Large intestine (tissue), 3 donors: ENCODE results near the gene KRTAP27-1. TPM values are rescaled to one million over a fixed set of nuclear protein-coding genes. Genes with fewer than 3 reads are reported as not detected.

Experiments
- DNase-seq, 2 donors: peaks; one replicate each; pipeline versions ENCODE4 v3.0.0 to v3.0.0-alpha.2; 2013
- H3K27ac ChIP-seq: one replicate; pipeline ENCODE4 v1.5.1; 2013; ENCODE audit warnings: low read length
- H3K27me3 ChIP-seq: 2 replicates; pipeline ENCODE4 v1.6.1; 2013; ENCODE audit warnings: low read length; ENCODE audit not compliant: control insufficient read depth, insufficient read depth
- H3K36me3 ChIP-seq: 2 replicates; pipeline ENCODE4 v1.6.1; 2013; ENCODE audit warnings: low read length; ENCODE audit not compliant: control insufficient read depth, insufficient read depth
- H3K4me1 ChIP-seq: one replicate; pipeline ENCODE4 v1.6.1; 2013; ENCODE audit warnings: low read length; ENCODE audit not compliant: control insufficient read depth, insufficient read depth
- H3K4me3 ChIP-seq: one replicate; pipeline ENCODE4 v1.5.1; 2013; ENCODE audit warnings: low read length
- H3K9me3 ChIP-seq: one replicate; pipeline ENCODE4 v1.6.1; 2013; ENCODE audit warnings: mild to moderate bottlenecking, low read depth, low read length, moderate library complexity; ENCODE audit not compliant: control insufficient read depth
- WGBS: methylation state at CpG from one replicate; pipeline ENCODE4 v1.1.5; 2013; ENCODE audit warnings: low lambda C conversion rate; ENCODE audit not compliant: insufficient coverage; 5-methylcytosine and 5-hydroxymethylcytosine counted together
- polyA plus RNA-seq: library from polyadenylated mRNA; unstranded; fragments of 120-200 nt; gene quantifications from one replicate; pipeline ENCODE4 v1.2.1, GENCODE V29; 2013

Gene KRTAP27-1
- polyA plus RNA-seq, 1 donor: not detected

DNA sequence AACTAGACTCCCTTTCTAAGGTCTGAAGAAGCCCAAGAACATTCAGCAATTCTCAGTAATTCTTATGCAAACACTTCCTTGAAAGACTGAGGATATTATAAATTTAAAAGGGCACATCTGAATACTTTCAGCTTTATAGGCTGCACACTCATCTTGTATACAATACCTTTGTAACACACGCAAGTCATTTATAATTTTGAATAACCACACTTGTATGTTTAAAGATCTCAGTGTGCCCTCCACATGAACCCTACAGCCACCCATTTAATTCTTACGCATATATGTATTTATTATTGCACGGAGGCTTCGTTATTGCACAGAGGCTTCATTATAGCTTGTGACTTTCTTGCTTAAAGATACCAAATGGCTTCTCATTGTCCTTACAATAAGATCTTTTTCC, 1.2 kb upstream of the KRTAP27-1 start:
- no peaks in the 10 kb centered on the region for H3K27me3 ChIP-seq
- H3K4me1 ChIP-seq: no peaks in the 10 kb centered on the region
- no peak overlapping the region for H3K4me3 ChIP-seq
- H3K36me3 ChIP-seq: no peaks in the 10 kb centered on the region
- no peak for DNase-seq
- no CpG with 5 or more reads among the region's 4 CpGs for WGBS
- H3K9me3 ChIP-seq: no peaks in the 10 kb centered on the region
- H3K27ac ChIP-seq: no peak overlapping the region

DNA sequence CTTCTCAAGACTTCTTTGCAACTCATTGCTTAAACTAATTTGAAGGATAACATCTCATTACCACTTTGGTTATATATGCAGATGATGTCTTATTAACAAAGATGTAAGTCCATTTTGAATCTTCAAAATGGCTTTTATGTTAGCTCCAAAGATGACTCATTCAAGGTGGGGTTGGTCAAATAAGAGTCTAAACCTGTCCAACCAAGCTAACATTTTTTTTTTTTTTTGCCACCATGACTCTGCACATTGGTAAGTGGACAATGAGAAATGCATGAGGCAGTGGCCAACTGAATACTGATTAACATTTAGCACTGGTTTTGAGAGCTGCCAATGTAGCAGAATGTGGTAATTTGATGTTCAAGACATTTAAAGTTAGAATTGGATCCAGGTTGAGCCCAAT, 278 bp upstream of the KRTAP27-1 start:
- Histone ChIP-seq H3K27me3 (no peaks in the 10 kb centered on the region), H3K9me3 (no peaks in the 10 kb centered on the region), H3K27ac (no peak overlapping the region), H3K4me1 (no peaks in the 10 kb centered on the region), H3K36me3 (no peaks in the 10 kb centered on the region), H3K4me3 (no peak overlapping the region)
- DNase-seq: no peak

DNA sequence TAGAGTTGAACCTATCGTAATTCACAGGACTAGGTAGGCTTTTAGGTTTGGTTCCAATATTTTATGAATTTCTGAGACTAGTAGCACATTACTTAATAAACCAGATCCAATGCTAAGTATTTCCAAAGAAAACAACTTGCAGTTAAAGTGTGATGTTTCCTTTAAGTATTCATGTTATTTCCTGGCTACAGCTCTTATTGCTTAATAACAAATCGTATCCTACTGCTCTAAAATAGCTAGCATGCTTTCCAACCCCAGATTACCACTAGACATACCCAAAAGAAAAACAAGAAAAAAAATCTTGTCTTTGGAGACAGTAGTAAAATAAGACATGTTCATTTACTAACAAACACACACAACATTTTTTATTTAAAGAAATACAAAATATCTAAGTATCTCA, 898 bp downstream of the KRTAP27-1 start:
- DNase-seq: no peak
- H3K4me3 ChIP-seq: no peak overlapping the region
- H3K36me3 ChIP-seq: no peaks in the 10 kb centered on the region
- 86% methylated on average over 1 of the region's 2 CpGs for WGBS
- no peaks in the 10 kb centered on the region for H3K9me3 ChIP-seq
- H3K27me3 ChIP-seq: no peaks in the 10 kb centered on the region
- H3K4me1 ChIP-seq: no peaks in the 10 kb centered on the region
- no peak overlapping the region for H3K27ac ChIP-seq

DNA sequence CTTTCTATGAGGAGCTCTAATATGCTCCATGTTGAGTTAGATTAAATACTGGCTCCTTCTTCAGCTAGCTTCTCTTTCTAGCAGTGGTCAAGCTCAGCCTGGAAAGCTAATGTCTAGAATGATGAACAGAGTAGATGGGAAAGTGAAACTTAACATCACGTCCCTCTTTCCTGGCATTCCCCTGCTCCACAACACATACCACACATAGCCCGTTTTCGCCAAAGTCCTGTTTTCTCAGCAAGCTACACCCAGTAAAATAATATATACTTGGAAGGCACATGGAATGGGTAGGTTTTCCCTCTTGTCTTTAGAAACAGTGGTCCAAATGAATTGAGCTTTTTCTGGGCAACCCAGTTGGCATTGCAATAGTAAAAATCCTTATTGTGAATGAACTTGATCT, 3.8 kb downstream of the KRTAP27-1 start:
- H3K4me1 ChIP-seq: no peaks in the 10 kb centered on the region
- WGBS: no CpG with 5 or more reads among the region's 3 CpGs
- no peaks in the 10 kb centered on the region for H3K27me3 ChIP-seq
- DNase-seq: no peak
- no peak overlapping the region for H3K4me3 ChIP-seq
- no peak overlapping the region for H3K27ac ChIP-seq
- H3K9me3 ChIP-seq: no peaks in the 10 kb centered on the region
- no peaks in the 10 kb centered on the region for H3K36me3 ChIP-seq

DNA sequence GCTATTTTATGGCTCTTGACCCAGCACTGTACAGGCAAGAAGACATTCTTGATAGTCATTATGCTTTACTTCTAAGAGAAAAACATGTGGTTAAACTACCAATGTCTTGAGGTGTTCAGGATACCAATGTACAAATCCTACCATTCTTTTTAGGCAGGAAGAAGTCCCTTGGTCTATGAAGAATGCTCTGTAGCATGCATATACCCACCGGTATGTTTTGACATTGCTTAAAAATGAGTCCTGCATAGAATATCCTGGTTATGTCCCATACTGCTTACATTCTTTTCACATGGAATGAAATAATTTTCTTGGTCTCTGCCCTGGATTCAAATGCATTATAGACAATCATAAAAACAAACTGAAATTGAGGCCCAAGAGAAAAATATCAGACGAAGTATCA, 4.8 kb downstream of the KRTAP27-1 start:
- no peak for DNase-seq
- WGBS: 100% methylated on average over 1 of the region's 2 CpGs
- H3K9me3 ChIP-seq: no peaks in the 10 kb centered on the region
- H3K36me3 ChIP-seq: no peaks in the 10 kb centered on the region
- no peaks in the 10 kb centered on the region for H3K27me3 ChIP-seq
- H3K4me1 ChIP-seq: no peaks in the 10 kb centered on the region
- H3K4me3 ChIP-seq: no peak overlapping the region
- no peak overlapping the region for H3K27ac ChIP-seq

DNA sequence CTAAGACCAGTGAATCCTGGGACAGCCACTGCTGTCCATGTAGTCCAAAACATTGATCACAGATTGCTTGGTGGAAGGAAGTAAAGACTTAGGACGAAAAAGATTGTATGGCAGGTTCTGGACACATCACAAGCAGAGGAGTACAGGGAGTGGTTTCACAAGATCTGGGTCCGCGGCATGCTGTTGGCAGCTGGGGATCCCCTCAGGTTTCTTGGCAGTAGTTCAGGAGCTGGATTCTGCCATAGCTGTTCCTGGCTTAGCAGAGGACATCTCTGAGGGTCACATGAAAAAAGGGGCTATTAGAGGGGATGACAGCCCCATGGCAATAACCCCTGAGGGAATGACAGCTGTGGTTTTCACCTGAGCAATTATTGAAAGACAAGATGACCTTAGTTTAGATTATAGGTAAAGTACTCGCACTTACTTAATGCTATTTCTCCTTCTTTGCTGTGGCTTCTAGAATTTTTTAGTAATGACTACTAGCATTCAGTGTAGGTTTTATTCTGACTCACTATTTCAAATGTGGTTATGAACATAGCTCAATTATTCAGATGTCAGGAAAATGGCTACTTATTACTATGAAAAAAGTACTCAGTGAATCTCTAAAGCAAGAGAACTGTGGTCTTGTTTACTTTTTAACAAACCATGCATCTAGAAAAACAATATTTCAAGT, 8.2 kb downstream of the KRTAP27-1 start:
- WGBS: 100% methylated on average over 1 of the region's 4 CpGs
- H3K4me3 ChIP-seq: no peak overlapping the region

DNA sequence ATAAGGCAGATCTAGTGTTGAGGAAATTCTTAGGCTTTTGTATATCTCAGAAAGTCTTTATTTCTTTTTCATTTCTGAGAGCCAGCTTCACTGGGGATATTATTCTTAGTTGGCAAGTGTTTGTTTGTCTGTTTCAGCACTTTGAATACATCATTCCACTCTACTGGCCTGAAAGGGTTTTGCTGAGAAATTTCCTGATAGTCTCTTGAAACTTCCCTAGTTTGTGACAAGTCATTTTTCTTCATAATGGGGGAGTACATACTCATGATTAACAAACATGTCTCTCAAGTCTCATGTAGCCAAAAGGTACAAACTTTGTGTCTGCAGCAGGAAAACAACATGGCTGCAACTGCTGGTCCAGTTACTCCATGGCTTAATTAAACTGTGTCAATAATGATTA, 11.1 kb downstream of the KRTAP27-1 start:
- H3K36me3 ChIP-seq: no peaks in the 10 kb centered on the region
- no peaks in the 10 kb centered on the region for H3K4me1 ChIP-seq
- DNase-seq: no peak
- no peaks in the 10 kb centered on the region for H3K27me3 ChIP-seq
- H3K9me3 ChIP-seq: no peaks in the 10 kb centered on the region
- H3K27ac ChIP-seq: no peak overlapping the region
- H3K4me3 ChIP-seq: no peak overlapping the region

More for the DNA sequence above, 8.2 kb downstream of the KRTAP27-1 start:
- no peaks in the 10 kb centered on the region for H3K27me3 ChIP-seq
- DNase-seq: no peak
- H3K4me1 ChIP-seq: no peaks in the 10 kb centered on the region
- no peak overlapping the region for H3K27ac ChIP-seq
- H3K36me3 ChIP-seq: no peaks in the 10 kb centered on the region
- no peaks in the 10 kb centered on the region for H3K9me3 ChIP-seq

DNA sequence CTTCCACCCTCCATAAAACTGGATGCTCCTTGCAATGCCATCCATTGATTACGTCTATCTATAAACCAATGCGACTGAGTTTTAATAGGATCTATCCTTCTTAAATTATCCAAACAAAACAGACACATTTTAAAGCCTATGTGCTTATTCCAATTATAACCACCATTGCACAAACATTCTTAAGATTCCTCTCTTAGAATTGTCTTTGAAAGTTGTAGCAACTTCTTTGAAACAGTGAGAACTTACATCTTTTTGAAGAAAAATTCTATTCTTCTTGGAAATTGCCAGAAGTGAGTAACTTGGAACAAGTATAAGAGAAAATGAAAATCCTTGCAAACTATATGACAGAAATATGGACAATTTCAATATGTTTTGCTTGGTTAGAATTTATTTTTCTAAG, 17.3 kb downstream of the KRTAP27-1 start, which contains the start of gene KRTAP26-1:
Gene KRTAP26-1 (minus strand): TSS at position 101 of the 400 bp plus-strand sequence. CDS start 280 bp downstream, outside the sequence.
- Histone ChIP-seq H3K27ac (no peak within 1 kb of the TSS), H3K27me3 (no peaks in the 10 kb centered on the region), H3K4me1 (no peaks in the 10 kb centered on the region), H3K4me3 (no peak within 1 kb of the TSS), H3K9me3 (no peaks in the 10 kb centered on the region), H3K36me3 (no peaks in the 10 kb centered on the region)
- no peak for DNase-seq
- WGBS: 92% methylated on average over 2 of the region's 2 CpGs

DNA sequence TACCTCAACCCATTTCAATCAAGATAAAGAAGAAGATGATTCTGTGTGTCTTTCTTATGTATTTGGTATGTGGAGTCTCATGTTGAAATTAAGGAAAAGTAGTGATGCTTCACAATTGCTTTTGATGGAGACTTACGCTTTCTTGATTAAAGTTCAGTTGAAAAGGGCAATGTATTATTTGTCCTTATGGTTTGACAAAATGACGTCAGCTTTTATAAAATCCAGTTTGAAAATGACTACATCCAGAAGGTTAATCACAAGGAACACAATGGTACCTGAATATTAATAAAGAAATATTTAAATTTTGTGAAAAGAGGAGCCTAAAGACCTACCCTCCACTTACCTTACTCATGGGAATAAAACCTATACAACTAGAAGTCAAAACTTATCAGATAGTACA, 21.8 kb downstream of the KRTAP27-1 start:
- Histone ChIP-seq H3K4me3 (no peak overlapping the region), H3K4me1 (no peaks in the 10 kb centered on the region), H3K27me3 (no peaks in the 10 kb centered on the region), H3K27ac (no peak overlapping the region), H3K36me3 (no peaks in the 10 kb centered on the region), H3K9me3 (no peaks in the 10 kb centered on the region)
- no peak for DNase-seq
- 100% methylated on average over 2 of the region's 2 CpGs for WGBS

DNA sequence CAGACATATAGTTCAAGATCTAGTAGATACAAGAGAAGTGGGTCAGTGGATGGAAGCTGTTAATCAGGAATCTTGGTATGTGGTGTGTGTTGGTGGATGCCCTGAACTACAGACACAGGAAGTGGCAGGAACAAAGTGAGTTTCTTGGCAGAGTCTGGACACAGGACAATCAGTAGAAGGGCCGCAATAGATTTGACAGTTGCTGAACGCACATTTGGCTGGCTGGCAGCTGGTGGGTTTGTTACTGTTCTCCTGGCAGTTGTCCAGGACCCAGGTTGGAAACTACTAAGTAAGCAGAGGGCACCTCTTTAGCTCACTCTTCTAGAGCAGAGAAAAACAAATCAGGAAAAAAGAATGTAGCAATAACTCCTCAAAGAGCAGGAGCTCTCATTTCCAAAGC, 30.6 kb downstream of the KRTAP27-1 start:
- H3K27ac ChIP-seq: no peak overlapping the region
- H3K9me3 ChIP-seq: no peaks in the 10 kb centered on the region
- no peaks in the 10 kb centered on the region for H3K27me3 ChIP-seq
- H3K36me3 ChIP-seq: no peaks in the 10 kb centered on the region
- DNase-seq: no peak
- WGBS: no CpG with 5 or more reads among the region's 2 CpGs
- H3K4me3 ChIP-seq: no peak overlapping the region
- H3K4me1 ChIP-seq: no peaks in the 10 kb centered on the region

DNA sequence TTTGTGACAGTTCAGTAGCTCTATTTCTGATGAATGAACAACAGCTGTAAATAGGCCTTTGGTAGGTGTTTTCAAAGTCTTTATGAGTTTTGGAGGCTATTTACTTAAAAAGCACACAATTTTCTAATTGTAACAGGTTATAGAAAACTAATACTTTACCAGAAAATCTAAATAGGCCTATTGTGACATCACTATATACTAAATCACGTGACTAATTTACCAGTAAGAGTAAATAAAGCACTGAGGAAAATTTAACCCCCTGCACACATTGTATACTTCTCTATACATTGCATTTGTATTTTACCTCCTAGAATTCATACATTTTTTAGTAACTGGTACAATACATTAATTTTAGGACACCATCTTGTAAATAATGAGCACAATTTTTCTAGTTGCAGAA, 32.4 kb downstream of the KRTAP27-1 start:
- no peak overlapping the region for H3K4me3 ChIP-seq
- 43% methylated on average over 1 of the region's 1 CpG for WGBS
- DNase-seq: no peak
- no peaks in the 10 kb centered on the region for H3K27me3 ChIP-seq
- no peaks in the 10 kb centered on the region for H3K36me3 ChIP-seq
- no peaks in the 10 kb centered on the region for H3K4me1 ChIP-seq
- H3K9me3 ChIP-seq: no peaks in the 10 kb centered on the region
- H3K27ac ChIP-seq: no peak overlapping the region
